Epithelial cell of proximal tubule (primary cell): Measurements from ENCODE around the gene ATG2B. TPM values are rescaled to one million over a fixed set of nuclear protein-coding genes. Genes with fewer than 3 reads are reported as not detected.
A peak's percentile ranks its signal among the peaks of the same experiment; 100 is the strongest.

Experiments
- DNase-seq: peaks from one replicate; pipeline ENCODE4 v3.0.0-alpha.2; 2011; ENCODE audit warnings: low read depth
- H3K4me3 ChIP-seq: 2 replicates; pipeline ENCODE4 v1.5.1; 2011; ENCODE audit warnings: low read depth, mild to moderate bottlenecking, low read length
- CTCF ChIP-seq: conservative IDR thresholded peaks from 2 replicates; pipeline ENCODE4 v1.5.1; 2012; ENCODE audit warnings: low read depth, mild to moderate bottlenecking, low read length
- total RNA-seq: library from RNA; depleted of rRNA; stranded (reverse); fragments of >200 nt; gene quantifications from 2 replicates; pipeline ENCODE4 v1.2.3, GENCODE V29; 2015

The ATG2B gene
- total RNA-seq, 1 donor from 2014 or later, result 8.6 TPM

- no peak for DNase-seq
- no peak overlapping the region for H3K4me3 ChIP-seq
- TF ChIP-seq CTCF, result no peak
Observed at GRCh38 chr14:96270565-96271420, 92.3 kb downstream of the ATG2B start.

GRCh38 chr14:96269359-96269710 is 93.8 kb downstream of the ATG2B start:
- DNase-seq, result no peak
- no peak overlapping the region for H3K4me3 ChIP-seq
- TF ChIP-seq CTCF, result no peak

GRCh38 chr14:96268431-96269358 is 94.4 kb downstream of the ATG2B start:
- DNase-seq, result peak; percentile 78
- no peak for TF ChIP-seq CTCF
- peak overlapping the region; percentile 31 for H3K4me3 ChIP-seq

GRCh38 chr14:96267916-96268315 is 95.2 kb downstream of the ATG2B start:
- H3K4me3 ChIP-seq, result peak overlapping the region; percentile 31
- no peak for TF ChIP-seq CTCF
- no peak for DNase-seq

- H3K4me3 ChIP-seq, result no peak overlapping the region
- DNase-seq, result no peak
- no peak for TF ChIP-seq CTCF
Observed at GRCh38 chr14:96267336-96267735, 95.8 kb downstream of the ATG2B start.

- no peak for TF ChIP-seq CTCF
- H3K4me3 ChIP-seq, result no peak overlapping the region
- no peak for DNase-seq
Observed at GRCh38 chr14:96265383-96266095, 97.6 kb downstream of the ATG2B start.
